NCI-H1048 (cell line): ENCODE measurements around the gene ABCA8.
"Not testable (repeated sequence)": the region's sequence is repeated elsewhere in the genome, so short reads cannot be mapped to it uniquely, and the experiment has no call there.

Source experiments
- DNase-seq: peaks from one replicate; lab custom pipeline; 2025; lab: John Stamatoyannopoulos, UW

ABCA8 gene

GRCh38 chr17:68824185-68824584 lies 131.0 kb downstream of the ABCA8 start:
- DNase-seq, result not testable (repeated sequence)

GRCh38 chr17:68822719-68823289 lies 132.4 kb downstream of the ABCA8 start:
- DNase-seq, result no peak

GRCh38 chr17:68821860-68822696 lies 133.1 kb downstream of the ABCA8 start:
- no peak for DNase-seq

- no peak for DNase-seq
Measured at GRCh38 chr17:68820825-68821481, 134.2 kb downstream of the ABCA8 start.

GRCh38 chr17:68820476-68820824 lies 134.7 kb downstream of the ABCA8 start:
- DNase-seq, result no peak

- no peak for DNase-seq
Measured at GRCh38 chr17:68819465-68819864, 135.7 kb downstream of the ABCA8 start.
